SJCRH30 (cell line): Measurements from ENCODE around the gene MOCS3. TPM values are rescaled to one million over a fixed set of nuclear protein-coding genes. Genes with fewer than 3 reads are reported as not detected.

Experiments
- DNase-seq, 2 experiments: peaks; one replicate each; pipeline ENCODE4 v3.0.0-alpha.2; 2015 to 2020
- H3K27ac ChIP-seq: fragments of 250-450 bp; sonication (Bioruptor Pico); 2 replicates; pipeline ENCODE4 v1.5.1; 2020; ENCODE audit warnings: mild to moderate bottlenecking, moderate library complexity
- H3K27me3 ChIP-seq: fragments of 250-450 bp; sonication (Bioruptor Pico); 2 replicates; pipeline ENCODE4 v1.5.1; 2020; ENCODE audit warnings: mild to moderate bottlenecking, moderate library complexity
- H3K36me3 ChIP-seq: fragments of 250-450 bp; sonication (Bioruptor Pico); 2 replicates; pipeline ENCODE4 v1.5.1; 2020; ENCODE audit warnings: mild to moderate bottlenecking, moderate library complexity
- H3K4me1 ChIP-seq: fragments of 250-450 bp; sonication (Bioruptor Pico); 2 replicates; pipeline ENCODE4 v1.5.1; 2020; ENCODE audit warnings: mild to moderate bottlenecking, moderate library complexity
- H3K4me3 ChIP-seq: fragments of 250-450 bp; sonication (Bioruptor Pico); 2 replicates; pipeline ENCODE4 v1.5.1; 2020; ENCODE audit warnings: mild to moderate bottlenecking, moderate library complexity
- H3K9me3 ChIP-seq: fragments of 250-450 bp; sonication (Bioruptor Pico); replicated peaks from 2 replicates; pipeline ENCODE4 v1.5.1; 2020; ENCODE audit warnings: mild to moderate bottlenecking, moderate library complexity
- total RNA-seq: library from RNA; depleted of rRNA; stranded (reverse); fragments of >200 nt; shearing (Covaris generic); gene quantifications from 2 replicates; pipeline ENCODE4 v1.2.3, GENCODE V29; 2014; rRNA removed

MOCS3 gene, protein sequence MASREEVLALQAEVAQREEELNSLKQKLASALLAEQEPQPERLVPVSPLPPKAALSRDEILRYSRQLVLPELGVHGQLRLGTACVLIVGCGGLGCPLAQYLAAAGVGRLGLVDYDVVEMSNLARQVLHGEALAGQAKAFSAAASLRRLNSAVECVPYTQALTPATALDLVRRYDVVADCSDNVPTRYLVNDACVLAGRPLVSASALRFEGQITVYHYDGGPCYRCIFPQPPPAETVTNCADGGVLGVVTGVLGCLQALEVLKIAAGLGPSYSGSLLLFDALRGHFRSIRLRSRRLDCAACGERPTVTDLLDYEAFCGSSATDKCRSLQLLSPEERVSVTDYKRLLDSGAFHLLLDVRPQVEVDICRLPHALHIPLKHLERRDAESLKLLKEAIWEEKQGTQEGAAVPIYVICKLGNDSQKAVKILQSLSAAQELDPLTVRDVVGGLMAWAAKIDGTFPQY
- 14.8 and 15.1 TPM in 2 replicates for total RNA-seq

DNA sequence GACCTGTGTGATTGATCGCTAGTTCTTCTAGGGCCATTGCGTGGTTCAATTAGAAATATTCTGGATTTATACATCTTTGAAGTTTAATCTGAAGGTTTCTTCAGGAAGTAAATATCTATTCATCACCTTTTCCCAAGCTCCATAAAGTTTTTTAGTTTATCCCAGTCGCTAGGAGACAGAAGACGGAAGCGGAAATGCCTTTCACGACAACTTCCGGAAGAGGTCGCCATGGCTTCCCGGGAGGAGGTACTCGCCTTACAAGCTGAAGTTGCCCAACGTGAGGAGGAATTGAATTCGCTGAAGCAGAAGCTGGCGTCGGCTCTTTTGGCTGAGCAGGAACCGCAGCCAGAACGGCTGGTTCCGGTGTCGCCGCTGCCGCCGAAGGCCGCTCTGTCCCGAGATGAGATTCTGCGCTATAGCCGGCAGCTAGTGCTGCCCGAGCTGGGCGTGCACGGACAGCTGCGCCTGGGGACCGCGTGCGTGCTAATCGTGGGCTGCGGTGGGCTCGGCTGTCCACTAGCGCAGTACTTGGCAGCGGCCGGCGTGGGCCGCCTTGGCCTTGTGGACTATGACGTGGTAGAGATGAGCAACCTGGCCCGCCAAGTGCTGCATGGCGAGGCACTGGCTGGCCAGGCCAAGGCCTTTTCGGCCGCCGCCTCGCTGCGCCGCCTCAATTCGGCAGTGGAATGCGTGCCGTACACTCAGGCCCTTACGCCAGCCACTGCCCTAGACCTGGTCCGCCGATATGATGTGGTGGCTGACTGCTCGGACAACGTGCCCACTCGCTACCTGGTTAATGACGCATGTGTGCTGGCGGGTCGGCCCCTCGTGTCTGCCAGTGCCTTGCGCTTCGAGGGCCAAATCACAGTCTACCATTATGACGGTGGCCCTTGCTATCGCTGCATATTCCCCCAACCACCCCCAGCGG lies at the start of gene MOCS3:
TSS of gene MOCS3 (plus strand) at position 204 of the 928 bp plus-strand sequence. CDS start at position 229, 25 bp downstream.
- peaks cover 21% of the 10 kb centered on the region for H3K36me3 ChIP-seq
- peak within 1 kb of the TSS; percentile 98 for H3K27ac ChIP-seq
- peaks cover 7% of the 10 kb centered on the region; the same call in 1 of the 2 replicates for H3K4me1 ChIP-seq
- H3K9me3 ChIP-seq: no peaks in the 10 kb centered on the region
- peak; percentile 94 to 97 for DNase-seq
- peak within 1 kb of the TSS; percentile 91 for H3K4me3 ChIP-seq
- H3K27me3 ChIP-seq: no peaks in the 10 kb centered on the region

- Histone ChIP-seq H3K4me3 (no peak overlapping the region), H3K36me3 (peaks cover 38% of the 10 kb centered on the region), H3K9me3 (no peaks in the 10 kb centered on the region), H3K27me3 (no peaks in the 10 kb centered on the region), H3K4me1 (no peaks in the 10 kb centered on the region), H3K27ac (no peak overlapping the region)
- no peak for DNase-seq
Measured at GRCh38 chr20:50909413-50909812, 49.2 kb upstream of the MOCS3 start.

- Histone ChIP-seq H3K4me3 (no peak overlapping the region), H3K4me1 (no peaks in the 10 kb centered on the region), H3K36me3 (peaks cover 45% of the 10 kb centered on the region), H3K27ac (no peak overlapping the region), H3K27me3 (no peaks in the 10 kb centered on the region), H3K9me3 (no peaks in the 10 kb centered on the region)
- DNase-seq: no peak
Measured at GRCh38 chr20:50911030-50911429, 47.6 kb upstream of the MOCS3 start.

GRCh38 chr20:50911716-50912115 lies 46.9 kb upstream of the MOCS3 start:
- no peaks in the 10 kb centered on the region for H3K4me1 ChIP-seq
- H3K27me3 ChIP-seq: no peaks in the 10 kb centered on the region
- H3K27ac ChIP-seq: no peak overlapping the region
- H3K4me3 ChIP-seq: no peak overlapping the region
- H3K36me3 ChIP-seq: peaks cover 51% of the 10 kb centered on the region
- no peak for DNase-seq
- H3K9me3 ChIP-seq: no peaks in the 10 kb centered on the region

DNA sequence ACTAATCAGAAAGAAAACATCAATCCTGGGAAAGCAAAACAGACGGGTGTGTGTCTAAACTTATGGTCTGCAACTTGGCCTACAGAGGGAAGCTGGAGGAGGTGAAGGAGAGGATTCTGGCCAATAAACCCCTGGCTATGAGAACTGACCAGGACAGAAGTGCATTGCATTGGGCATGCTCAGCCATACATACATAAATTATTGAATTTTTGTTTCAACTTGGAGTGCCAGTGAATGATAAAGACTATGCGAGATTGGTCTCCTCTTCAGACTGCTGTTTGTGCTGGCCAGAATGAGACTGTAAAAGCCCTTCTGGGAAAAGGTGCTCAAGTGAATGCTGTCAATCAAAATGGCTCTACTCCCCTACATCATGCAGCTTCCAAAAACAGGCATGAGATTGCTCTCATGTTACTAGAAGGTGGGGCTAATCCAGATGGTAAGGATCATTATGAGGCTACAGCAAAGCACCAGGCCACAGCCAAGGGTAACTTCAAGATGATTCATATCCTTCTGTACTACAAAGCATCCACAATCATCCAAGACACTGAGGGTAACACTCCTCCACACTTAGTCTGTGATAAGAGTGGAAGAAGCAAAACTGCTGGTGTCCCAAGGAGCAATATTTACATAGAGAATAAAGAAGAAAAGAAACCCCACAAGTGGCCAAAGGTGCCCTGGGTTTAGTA lies 44.8 kb upstream of the MOCS3 start:
- no peaks in the 10 kb centered on the region for H3K9me3 ChIP-seq
- DNase-seq: no peak
- H3K27ac ChIP-seq: no peak overlapping the region
- H3K4me3 ChIP-seq: no peak overlapping the region
- no peaks in the 10 kb centered on the region for H3K27me3 ChIP-seq
- H3K36me3 ChIP-seq: peaks cover 66% of the 10 kb centered on the region
- H3K4me1 ChIP-seq: no peaks in the 10 kb centered on the region; the same call in 1 of the 2 replicates

- Histone ChIP-seq H3K36me3 (peaks cover 72% of the 10 kb centered on the region), H3K4me3 (no peak overlapping the region), H3K27ac (no peak overlapping the region), H3K27me3 (no peaks in the 10 kb centered on the region), H3K4me1 (peaks cover 7% of the 10 kb centered on the region), H3K9me3 (no peaks in the 10 kb centered on the region)
- no peak for DNase-seq
Measured at GRCh38 chr20:50915424-50915823, 43.2 kb upstream of the MOCS3 start.

DNA sequence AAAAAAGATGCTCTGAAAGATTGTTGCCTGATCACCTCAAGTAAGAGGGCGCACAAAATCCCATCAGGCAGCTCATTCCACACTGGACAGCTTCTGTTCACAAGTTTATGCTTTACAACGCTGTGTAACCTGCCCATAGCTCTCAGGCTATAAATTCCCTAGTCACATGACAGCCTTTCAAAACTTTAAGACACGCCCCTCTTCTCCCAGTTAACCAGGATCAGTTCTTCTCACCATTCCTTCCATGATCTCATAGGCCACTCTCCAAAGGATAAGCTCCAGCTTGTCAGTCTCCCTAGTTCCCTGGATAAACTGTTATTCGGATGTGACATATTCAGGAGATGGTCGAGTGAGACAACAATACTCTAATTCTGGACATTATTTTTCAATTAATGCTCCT lies 42.4 kb upstream of the MOCS3 start:
- Histone ChIP-seq H3K9me3 (no peaks in the 10 kb centered on the region), H3K27ac (no peak overlapping the region), H3K4me3 (no peak overlapping the region), H3K36me3 (peaks cover 70% of the 10 kb centered on the region), H3K27me3 (no peaks in the 10 kb centered on the region), H3K4me1 (peaks cover 7% of the 10 kb centered on the region)
- no peak for DNase-seq

GRCh38 chr20:50916934-50917333 lies 41.7 kb upstream of the MOCS3 start:
- Histone ChIP-seq H3K36me3 (peaks cover 64% of the 10 kb centered on the region), H3K4me3 (no peak overlapping the region), H3K9me3 (no peaks in the 10 kb centered on the region), H3K27ac (no peak overlapping the region), H3K27me3 (no peaks in the 10 kb centered on the region), H3K4me1 (peaks cover 7% of the 10 kb centered on the region)
- DNase-seq: no peak

DNA sequence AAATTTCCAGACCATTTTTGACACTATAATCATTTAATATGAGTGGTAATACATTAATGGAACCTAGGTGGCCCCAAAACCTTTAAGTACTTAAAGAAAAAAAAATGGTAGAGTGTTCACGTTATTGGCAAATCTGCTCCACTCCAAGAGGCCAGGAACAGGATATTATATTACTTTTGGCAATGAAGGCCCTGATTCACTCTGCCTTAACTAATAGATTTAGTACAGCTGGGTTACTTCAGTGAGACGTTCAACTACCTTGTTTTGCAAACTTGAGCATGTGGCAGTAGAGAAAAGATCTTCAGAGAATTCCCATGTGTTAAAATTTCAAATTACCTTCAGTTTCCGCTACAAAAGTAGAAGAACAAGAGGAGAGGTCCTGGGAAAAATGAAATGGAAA lies 40.2 kb upstream of the MOCS3 start:
- Histone ChIP-seq H3K27me3 (no peaks in the 10 kb centered on the region), H3K36me3 (peaks cover 63% of the 10 kb centered on the region), H3K9me3 (no peaks in the 10 kb centered on the region), H3K4me1 (peaks cover 7% of the 10 kb centered on the region), H3K27ac (no peak overlapping the region), H3K4me3 (no peak overlapping the region)
- DNase-seq: no peak

GRCh38 chr20:50919567-50919966 lies 39.1 kb upstream of the MOCS3 start:
- peak; percentile 58 to 66 for DNase-seq
- no peaks in the 10 kb centered on the region for H3K27me3 ChIP-seq
- H3K27ac ChIP-seq: no peak overlapping the region
- H3K4me1 ChIP-seq: peaks cover 7% of the 10 kb centered on the region
- H3K4me3 ChIP-seq: no peak overlapping the region
- no peaks in the 10 kb centered on the region for H3K9me3 ChIP-seq
- peaks cover 62% of the 10 kb centered on the region for H3K36me3 ChIP-seq

DNA sequence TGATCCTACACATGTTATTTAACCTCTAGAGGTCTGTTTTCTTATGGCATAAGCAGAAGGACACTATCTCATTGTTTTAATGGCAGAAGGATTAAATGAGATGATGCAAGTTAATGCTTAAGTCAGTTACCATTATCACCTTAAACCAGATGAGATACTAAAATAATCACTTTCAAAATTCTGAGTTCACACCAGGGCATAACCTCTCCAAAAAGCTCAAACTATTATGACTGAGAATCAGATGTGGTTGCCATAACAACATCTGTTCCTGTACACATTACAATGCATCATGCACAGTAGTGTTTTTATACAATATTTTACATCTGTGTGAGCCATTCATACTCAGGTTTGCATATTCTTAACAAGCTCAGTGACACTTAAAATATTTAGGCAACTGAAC lies 37.6 kb upstream of the MOCS3 start:
- Histone ChIP-seq H3K27me3 (no peaks in the 10 kb centered on the region), H3K36me3 (peaks cover 69% of the 10 kb centered on the region), H3K9me3 (no peaks in the 10 kb centered on the region), H3K4me3 (no peak overlapping the region), H3K27ac (no peak overlapping the region), H3K4me1 (peaks cover 7% of the 10 kb centered on the region)
- no peak for DNase-seq

- no peak for DNase-seq
- H3K27ac ChIP-seq: no peak overlapping the region
- H3K9me3 ChIP-seq: no peaks in the 10 kb centered on the region
- peaks cover 8% of the 10 kb centered on the region for H3K4me1 ChIP-seq
- no peaks in the 10 kb centered on the region for H3K27me3 ChIP-seq
- H3K36me3 ChIP-seq: peaks cover 70% of the 10 kb centered on the region
- no peak overlapping the region for H3K4me3 ChIP-seq
Measured at GRCh38 chr20:50921803-50922501, 36.7 kb upstream of the MOCS3 start.

- DNase-seq: no peak
- no peak overlapping the region for H3K4me3 ChIP-seq
- H3K27me3 ChIP-seq: no peaks in the 10 kb centered on the region
- no peaks in the 10 kb centered on the region for H3K9me3 ChIP-seq
- H3K36me3 ChIP-seq: peaks cover 72% of the 10 kb centered on the region
- H3K4me1 ChIP-seq: peaks cover 12% of the 10 kb centered on the region
- H3K27ac ChIP-seq: no peak overlapping the region
Measured at GRCh38 chr20:50924261-50924920, 34.2 kb upstream of the MOCS3 start.
